HepG2 (cell line): ENCODE measurements around the gene PRKCZ. TPM values are rescaled to one million over a fixed set of nuclear protein-coding genes. Genes with fewer than 3 reads are reported as not detected.

Experiments
- ATAC-seq: fragments of 200-7000 bp; cut with Tn5 transposase; 3 replicates; pipeline ENCODE4 v1.9.1; 2020; ENCODE audit warnings: mild to moderate bottlenecking, moderate library complexity
- BruUV-seq: library from RNA; stranded (reverse); fragments of 400-500 nt; replicated peaks from 2 replicates; lab custom pipeline; 2021; lab: Mats Ljungman, UMichigan
- CTCF ChIA-PET: fragments of 300-600 bp; formaldehyde crosslinking; extraction: SDS; loops from one replicate; lab custom pipeline; 2021; ENCODE audit warnings: low total read pairs, inconsistent platforms, low intra/inter-chr PET ratio; lab: Yijun Ruan, JAX
- POLR2A ChIA-PET: fragments of 350-600 bp; sonication (Branson Sonifier 250); formaldehyde crosslinking; loops from one replicate; lab custom pipeline; 2020; ENCODE audit warnings: antibody characterized with exemption, inconsistent platforms; lab: Yijun Ruan, JAX
- DNase-seq: peaks from one replicate; pipeline ENCODE4 v3.0.0-alpha.2; 2015; ENCODE audit warnings: low spot score
- FAIRE-seq: peaks from 3 replicates; lab custom pipeline; 2011; peaks lifted over from hg19 to GRCh38; lab: Jason Lieb, UNC
- H2AFZ ChIP-seq: one replicate; pipeline ENCODE4 v1.6.1; 2011; ENCODE audit warnings: low read length, inconsistent platforms
- H3K27ac ChIP-seq: fragments of 300-600 bp; 3 replicates; pipeline ENCODE4 v1.8.0; 2011; ENCODE audit warnings: mixed run types, mild to moderate bottlenecking, mixed read lengths, low read length, inconsistent platforms; ENCODE audit not compliant: insufficient read depth; ENCODE audit errors: extremely low read length
- H3K27me3 ChIP-seq, 2 experiments: fragments of 200-600 bp in 1 of 2; 2 replicates in 1 of 2; 3 replicates in 1 of 2; pipeline versions ENCODE4 v1.6.0 to v1.8.0; 2011; ENCODE audit warnings: low read length in 2 of 2, mild to moderate bottlenecking in 2 of 2, moderate library complexity in 2 of 2, inconsistent platforms in 1 of 2; ENCODE audit not compliant: insufficient read depth in 2 of 2, control insufficient read depth in 1 of 2
- H3K36me3 ChIP-seq, 2 experiments: fragments of 200-600 bp in 1 of 2; replicated peaks in 1 of 2; 2 replicates in 1 of 2; 3 replicates in 1 of 2; pipeline versions ENCODE4 v1.5.1 to v1.8.0; 2011; ENCODE audit warnings: low read length in 2 of 2, inconsistent platforms in 1 of 2; ENCODE audit not compliant: insufficient read depth in 2 of 2, control insufficient read depth in 1 of 2
- H3K4me1 ChIP-seq: 2 replicates; pipeline ENCODE4 v1.5.1; 2012; ENCODE audit warnings: low read length, inconsistent platforms; ENCODE audit not compliant: insufficient read depth
- H3K4me2 ChIP-seq: 2 replicates; pipeline ENCODE4 v1.6.0; 2011; ENCODE audit warnings: low read depth, low read length, inconsistent platforms
- H3K4me3 ChIP-seq, 3 experiments: fragments of 200-600 bp in 1 of 3; sonication (generic), shearing (Covaris generic) in 1 of 3; replicated peaks in 1 of 3; 2 replicates each; pipeline ENCODE4 v1.5.1; 2011 to 2016; ENCODE audit warnings: low read length in 3 of 3, inconsistent platforms in 2 of 3, low read depth in 2 of 3, mild to moderate bottlenecking in 2 of 3, control low read depth in 1 of 3, mixed read lengths in 1 of 3; ENCODE audit not compliant: insufficient read depth in 1 of 3
- H3K79me2 ChIP-seq: one replicate; pipeline ENCODE4 v1.6.1; 2011; ENCODE audit warnings: low read length, inconsistent platforms; ENCODE audit not compliant: insufficient read depth
- H3K9ac ChIP-seq: 2 replicates; pipeline ENCODE4 v1.6.0; 2011; ENCODE audit warnings: mild to moderate bottlenecking, low read depth, low read length, inconsistent platforms; ENCODE audit not compliant: insufficient read depth
- H3K9me3 ChIP-seq: 2 replicates; pipeline ENCODE4 v1.5.1; 2012; ENCODE audit warnings: mild to moderate bottlenecking, low read length
- H4K20me1 ChIP-seq: 2 replicates; pipeline ENCODE4 v1.6.0; 2011; ENCODE audit warnings: inconsistent platforms, mild to moderate bottlenecking, low read length, moderate library complexity; ENCODE audit not compliant: insufficient read depth
- BRCA1 ChIP-seq: sonication (generic); formaldehyde crosslinking; IDR thresholded peaks from 2 replicates; pipeline ENCODE4 v1.4.0; 2020; ENCODE audit warnings: missing genetic modification reagents
- ELF3 ChIP-seq: IDR thresholded peaks from 2 replicates; pipeline ENCODE4 v1.6.1; 2016; ENCODE audit warnings: missing genetic modification reagents, missing compliant biosample characterization
- FOXP1 ChIP-seq, 2 experiments: fragments of 450-650 bp in 1 of 2; IDR thresholded peaks; 2 replicates each; pipeline ENCODE4 v1.6.1; 2017 to 2018; ENCODE audit warnings: antibody characterized with exemption in 1 of 2
- HNF4A ChIP-seq: sonication (generic); formaldehyde crosslinking; IDR thresholded peaks from 2 replicates; pipeline ENCODE4 v1.4.0; 2020; ENCODE audit warnings: missing genetic modification reagents
- RNF219 ChIP-seq: sonication (generic); formaldehyde crosslinking; IDR thresholded peaks from 2 replicates; pipeline ENCODE4 v1.5.0; 2020; ENCODE audit warnings: mild to moderate bottlenecking, missing genetic modification reagents
- TBX2 ChIP-seq: sonication (generic); formaldehyde crosslinking; IDR thresholded peaks from 2 replicates; pipeline ENCODE4 v1.5.0; 2020; ENCODE audit warnings: missing genetic modification reagents, mild to moderate bottlenecking, borderline replicate concordance
- THRA ChIP-seq: sonication (generic); formaldehyde crosslinking; IDR thresholded peaks from 2 replicates; pipeline ENCODE4 v1.4.0; 2020; ENCODE audit warnings: missing genetic modification reagents, borderline replicate concordance
- ZNF10 ChIP-seq: sonication (generic); formaldehyde crosslinking; IDR thresholded peaks from 2 replicates; pipeline ENCODE4 v1.4.0; 2020; ENCODE audit warnings: mild to moderate bottlenecking, low read depth, missing genetic modification reagents, borderline replicate concordance
- ZNF275 ChIP-seq: sonication (generic); formaldehyde crosslinking; IDR thresholded peaks from 2 replicates; pipeline ENCODE4 v1.8.0; 2022; ENCODE audit warnings: missing genetic modification reagents, mild to moderate bottlenecking, inconsistent platforms, borderline replicate concordance
- ZNF496 ChIP-seq: sonication (generic); formaldehyde crosslinking; IDR thresholded peaks from 2 replicates; pipeline ENCODE4 v1.8.1; 2023; ENCODE audit warnings: mild to moderate bottlenecking, moderate library complexity, missing genetic modification reagents; ENCODE audit not compliant: insufficient replicate concordance
- ZNF543 ChIP-seq: sonication (generic); formaldehyde crosslinking; IDR thresholded peaks from 2 replicates; pipeline ENCODE4 v1.4.0; 2020; ENCODE audit warnings: mild to moderate bottlenecking, missing genetic modification reagents
- ZNF740 ChIP-seq: sonication (generic); formaldehyde crosslinking; IDR thresholded peaks from 2 replicates; pipeline ENCODE4 v1.4.0; 2020; ENCODE audit warnings: missing genetic modification reagents
- ZUFSP ChIP-seq: sonication (generic); formaldehyde crosslinking; IDR thresholded peaks from 2 replicates; pipeline ENCODE4 v1.9.0; 2021; ENCODE audit warnings: missing genetic modification reagents, mild to moderate bottlenecking, borderline replicate concordance
- WGBS: methylation state at CpG from one replicate; pipeline ENCODE4 v1.1.6; 2017; ENCODE audit warnings: low lambda C conversion rate; 5-methylcytosine and 5-hydroxymethylcytosine counted together
- in situ Hi-C: cut with HindIII; loops from 2 replicates; pipeline ENCODE4 v1.10.0; 2017; ENCODE audit warnings: low pct_unique_long_range_greater_than_20kb; ENCODE audit not compliant: extremely low pct_ligation_motif_present
- intact Hi-C: fragments of 100-400 bp; cut with micrococcal nuclease; formaldehyde crosslinking; loops from one replicate; pipeline ENCODE4 v1.10.0; 2022; ENCODE audit not compliant: unreplicated experiment
- polyA plus RNA-seq, 8 experiments: library from polyadenylated mRNA; depleted of rRNA in 3 of 8; stranded (reverse) in 7 of 8; unstranded in 1 of 8; fragments of >200 nt; fragmentation: Illumina TruSeq in 4 of 8; extraction: Trizol in 4 of 8; gene quantifications; 2 replicates each; pipeline versions ENCODE4 v1.2.1 to v1.2.3, GENCODE V29; 2011 to 2016; ENCODE audit warnings: low read depth in 4 of 8, missing spikeins in 1 of 8, mixed read lengths in 1 of 8; ENCODE audit not compliant: insufficient read depth in 1 of 8
- total RNA-seq, 5 experiments: library from RNA; depleted of rRNA; stranded (reverse); fragments of >200 nt; fragmentation: Illumina TruSeq; extraction: Trizol; gene quantifications; 2 replicates each; pipeline ENCODE4 v1.2.3, GENCODE V29; 2016; ENCODE audit warnings: low read depth in 1 of 5

The PRKCZ gene
- total and polyA plus RNA-seq, 2 of the 13 experiments (the other 11 are each of a cell fraction or from before 2014, with no cell fraction given), result 34.7 to 85.2 TPM

- Histone ChIP-seq H3K27me3 (peaks cover 13 to 55% of the 10 kb centered on the region in 2 experiments), H2AFZ (no peak overlapping the region), H3K36me3 (no peaks in the 10 kb centered on the region), H3K27ac (no peak overlapping the region), H3K9ac (no peak overlapping the region), H4K20me1 (no peaks in the 10 kb centered on the region), H3K4me1 (peaks cover 18% of the 10 kb centered on the region), H3K79me2 (no peaks in the 10 kb centered on the region), H3K9me3 (no peaks in the 10 kb centered on the region), H3K4me3 (no peak overlapping the region), H3K4me2 (no peak overlapping the region)
- ChIA-PET CTCF (no interaction called here), POLR2A (no interaction called here)
- 59% methylated on average over 8 of the region's 8 CpGs for WGBS
- no TSS peak for BruUV-seq
- in situ Hi-C loops (no loop called here), intact Hi-C loops (no loop called here)
- no peak for FAIRE-seq
- DNase-seq, result no peak
- TF ChIP-seq ZUFSP (CRISPR knock-in tag) (no peak), THRA (CRISPR knock-in tag) (no peak), TBX2 (CRISPR knock-in tag) (no peak), ZNF740 (no peak), ELF3 (no peak), ZNF275 (CRISPR knock-in tag) (no peak), BRCA1 (no peak), FOXP1 (IDR thresholded peaks at IDR 0.05) (no peak), FOXP1 (CRISPR knock-in tag; IDR thresholded peaks at IDR 0.05) (no peak), ZNF543 (CRISPR knock-in tag) (no peak), ZNF496 (no peak), RNF219 (CRISPR knock-in tag) (no peak), ZNF10 (CRISPR knock-in tag) (no peak), HNF4A (CRISPR knock-in tag) (no peak)
- no peak for ATAC-seq
These were observed 11.0 kb upstream of the PRKCZ start for GRCh38 chr1:2039251-2039650.
